Measurements from ENCODE around the gene GARIN3.
"Not testable (repeated sequence)": the region's sequence is repeated elsewhere in the genome, so short reads cannot be mapped to it uniquely, and the experiment has no call there.

GARIN3 gene

GRCh38 chr5:157166214-157167213 lies at the start of gene GARIN3:
Gene GARIN3 (minus strand): TSS chr5:157166264. CDS start chr5:157166168, 96 bp downstream.
- in situ Hi-C loops (cut with MboI; ENCODE audit: low sequenced_read_pairs): no loop called here

- in situ Hi-C loops (cut with MboI; ENCODE audit: low sequenced_read_pairs): no loop called here
These were observed 49.6 kb upstream of the GARIN3 start for GRCh38 chr5:157215514-157216167.

GRCh38 chr5:157214861-157215513 lies 48.9 kb upstream of the GARIN3 start:
- in situ Hi-C loops (cut with MboI; ENCODE audit: low sequenced_read_pairs): no loop called here

GRCh38 chr5:157214415-157214814 lies 48.4 kb upstream of the GARIN3 start:
- in situ Hi-C loops (cut with MboI; ENCODE audit: low sequenced_read_pairs): no loop called here

GRCh38 chr5:157213527-157214243 lies 47.6 kb upstream of the GARIN3 start:
- in situ Hi-C loops (cut with MboI; ENCODE audit: low sequenced_read_pairs): no loop called here

GRCh38 chr5:157212307-157212706 lies 46.2 kb upstream of the GARIN3 start:
- in situ Hi-C loops (cut with MboI; ENCODE audit: low sequenced_read_pairs): no loop called here

GRCh38 chr5:157210652-157211051 lies 44.6 kb upstream of the GARIN3 start:
- in situ Hi-C loops (cut with MboI; ENCODE audit: low sequenced_read_pairs): not testable (repeated sequence)

- in situ Hi-C loops (cut with MboI; ENCODE audit: low sequenced_read_pairs): no loop called here
These were observed 39.6 kb upstream of the GARIN3 start for GRCh38 chr5:157205708-157206107.

GRCh38 chr5:157204765-157205164 lies 38.7 kb upstream of the GARIN3 start:
- in situ Hi-C loops (cut with MboI; ENCODE audit: low sequenced_read_pairs): no loop called here

- in situ Hi-C loops (cut with MboI; ENCODE audit: low sequenced_read_pairs): no loop called here
These were observed 37.4 kb upstream of the GARIN3 start for GRCh38 chr5:157203417-157203816.

GRCh38 chr5:157201857-157202256 lies 35.8 kb upstream of the GARIN3 start:
- in situ Hi-C loops (cut with MboI; ENCODE audit: low sequenced_read_pairs): no loop called here

GRCh38 chr5:157198277-157198986 lies 32.4 kb upstream of the GARIN3 start:
- in situ Hi-C loops (cut with MboI; ENCODE audit: low sequenced_read_pairs): no loop called here

- in situ Hi-C loops (cut with MboI; ENCODE audit: low sequenced_read_pairs): no loop called here
These were observed 31.0 kb upstream of the GARIN3 start for GRCh38 chr5:157197086-157197485.

GRCh38 chr5:157196045-157196444 lies 30.0 kb upstream of the GARIN3 start:
- in situ Hi-C loops (cut with MboI; ENCODE audit: low sequenced_read_pairs): no loop called here

- in situ Hi-C loops (cut with MboI; ENCODE audit: low sequenced_read_pairs): no loop called here
These were observed 27.8 kb upstream of the GARIN3 start for GRCh38 chr5:157193699-157194424.

GRCh38 chr5:157189223-157189622 lies 23.2 kb upstream of the GARIN3 start:
- in situ Hi-C loops (cut with MboI; ENCODE audit: low sequenced_read_pairs): no loop called here

GRCh38 chr5:157188270-157188669 lies 22.2 kb upstream of the GARIN3 start:
- in situ Hi-C loops (cut with MboI; ENCODE audit: low sequenced_read_pairs): no loop called here

- in situ Hi-C loops (cut with MboI; ENCODE audit: low sequenced_read_pairs): no loop called here
These were observed 21.1 kb upstream of the GARIN3 start for GRCh38 chr5:157187046-157187754.
